C4-2B (cell line): ENCODE results near the gene NCK1.

Source experiments
- ZFX ChIP-seq: fragments of 450-650 bp; IDR thresholded peaks from 2 replicates; pipeline ENCODE4 v1.6.1; 2017
- TF ChIP-seq, protein P1 (sequence below): fragments of 450-650 bp; conservative IDR thresholded peaks from 2 replicates; pipeline ENCODE4 v1.5.1; 2017; ENCODE audit warnings: mild to moderate bottlenecking

- TF ChIP-seq, protein P1, sequence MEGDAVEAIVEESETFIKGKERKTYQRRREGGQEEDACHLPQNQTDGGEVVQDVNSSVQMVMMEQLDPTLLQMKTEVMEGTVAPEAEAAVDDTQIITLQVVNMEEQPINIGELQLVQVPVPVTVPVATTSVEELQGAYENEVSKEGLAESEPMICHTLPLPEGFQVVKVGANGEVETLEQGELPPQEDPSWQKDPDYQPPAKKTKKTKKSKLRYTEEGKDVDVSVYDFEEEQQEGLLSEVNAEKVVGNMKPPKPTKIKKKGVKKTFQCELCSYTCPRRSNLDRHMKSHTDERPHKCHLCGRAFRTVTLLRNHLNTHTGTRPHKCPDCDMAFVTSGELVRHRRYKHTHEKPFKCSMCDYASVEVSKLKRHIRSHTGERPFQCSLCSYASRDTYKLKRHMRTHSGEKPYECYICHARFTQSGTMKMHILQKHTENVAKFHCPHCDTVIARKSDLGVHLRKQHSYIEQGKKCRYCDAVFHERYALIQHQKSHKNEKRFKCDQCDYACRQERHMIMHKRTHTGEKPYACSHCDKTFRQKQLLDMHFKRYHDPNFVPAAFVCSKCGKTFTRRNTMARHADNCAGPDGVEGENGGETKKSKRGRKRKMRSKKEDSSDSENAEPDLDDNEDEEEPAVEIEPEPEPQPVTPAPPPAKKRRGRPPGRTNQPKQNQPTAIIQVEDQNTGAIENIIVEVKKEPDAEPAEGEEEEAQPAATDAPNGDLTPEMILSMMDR: no peak
- TF ChIP-seq ZFX: no peak
Measured at GRCh38 chr3:136908297-136908696, 46.3 kb downstream of the NCK1 start.
